Fibroblast of mammary gland (primary cell): ENCODE measurements around the gene CDK6.
"Not testable (repeated sequence)": the region's sequence is repeated elsewhere in the genome, so short reads cannot be mapped to it uniquely, and the experiment has no call there.

Experiments used
- DNase-seq: peaks from one replicate; pipeline ENCODE4 v3.0.0-alpha.2; 2010; ENCODE audit warnings: low read depth
- H3K4me3 ChIP-seq: 2 replicates; pipeline ENCODE4 v1.5.1; 2011; ENCODE audit warnings: low read depth, mild to moderate bottlenecking, low read length, moderate library complexity; ENCODE audit not compliant: control insufficient read depth
- CTCF ChIP-seq: conservative IDR thresholded peaks from 2 replicates; pipeline ENCODE4 v1.5.1; 2011; ENCODE audit warnings: low read depth, low read length, inconsistent platforms; ENCODE audit not compliant: control insufficient read depth, insufficient read depth

The CDK6 gene

GRCh38 chr7:92761391-92762097, 74.8 kb downstream of the CDK6 start:
- H3K4me3 ChIP-seq = no peak overlapping the region
- DNase-seq = no peak
- no peak for TF ChIP-seq CTCF

- no peak for DNase-seq
- TF ChIP-seq CTCF = no peak
- H3K4me3 ChIP-seq = no peak overlapping the region
Observed at GRCh38 chr7:92758796-92759431, 77.5 kb downstream of the CDK6 start.

GRCh38 chr7:92757311-92757910, 79.0 kb downstream of the CDK6 start:
- H3K4me3 ChIP-seq, DNase-seq: not testable (repeated sequence)

GRCh38 chr7:92755680-92756079, 80.7 kb downstream of the CDK6 start:
- DNase-seq = no peak
- H3K4me3 ChIP-seq = no peak overlapping the region
- no peak for TF ChIP-seq CTCF

- no peak for TF ChIP-seq CTCF
- no peak overlapping the region for H3K4me3 ChIP-seq
- DNase-seq = no peak
Observed at GRCh38 chr7:92754919-92755581, 81.3 kb downstream of the CDK6 start.

GRCh38 chr7:92753614-92754013, 82.8 kb downstream of the CDK6 start:
- no peak for TF ChIP-seq CTCF
- H3K4me3 ChIP-seq = no peak overlapping the region
- no peak for DNase-seq
